Neural cell (in vitro differentiated cells): ENCODE measurements around the gene ANKS1B. TPM values are rescaled to one million over a fixed set of nuclear protein-coding genes. Genes with fewer than 3 reads are reported as not detected.

ENCODE experiments used
- H2AFZ ChIP-seq: fragments of 200-600, 300-800 bp; sonication (generic), shearing (Covaris generic); 2 replicates; pipeline ENCODE4 v1.6.0; 2014; ENCODE audit warnings: low read depth, mild to moderate bottlenecking, antibody characterized with exemption, low read length, moderate library complexity
- H3F3A ChIP-seq: fragments of 200-600 bp; shearing (Covaris generic); 2 replicates; pipeline ENCODE4 v1.6.1; 2016; ENCODE audit warnings: mild to moderate bottlenecking, moderate library complexity, mixed read lengths, antibody characterized with exemption, low read length; ENCODE audit not compliant: insufficient read depth, poor library complexity, severe bottlenecking
- H3K27ac ChIP-seq: fragments of 200-600, 300-800 bp; sonication (generic), shearing (Covaris generic); 2 replicates; pipeline ENCODE4 v1.5.1; 2014; ENCODE audit warnings: mild to moderate bottlenecking, low read length, moderate library complexity
- H3K27me3 ChIP-seq: fragments of 300-800, 200-600 bp; sonication (generic), shearing (Covaris generic); 2 replicates; pipeline ENCODE4 v1.6.0; 2014; ENCODE audit warnings: mild to moderate bottlenecking, low read depth, low read length, moderate library complexity; ENCODE audit not compliant: insufficient read depth
- H3K36me3 ChIP-seq: fragments of 300-800, 200-600 bp; sonication (generic), shearing (Covaris generic); 2 replicates; pipeline ENCODE4 v1.5.1; 2014; ENCODE audit warnings: mild to moderate bottlenecking, antibody characterized with exemption, low read length, moderate library complexity; ENCODE audit not compliant: insufficient read depth
- H3K4me2 ChIP-seq: fragments of 300-800, 200-600 bp; sonication (generic), shearing (Covaris generic); 2 replicates; pipeline ENCODE4 v1.6.0; 2014; ENCODE audit warnings: mild to moderate bottlenecking, low read length
- H3K4me3 ChIP-seq: fragments of 300-800, 200-600 bp; sonication (generic), shearing (Covaris generic); 2 replicates; pipeline ENCODE4 v1.5.1; 2014; ENCODE audit warnings: mild to moderate bottlenecking, low read length, moderate library complexity
- H3K79me2 ChIP-seq: fragments of 200-600 bp; shearing (Covaris generic); replicated peaks from 2 replicates; pipeline ENCODE4 v1.6.0; 2014; ENCODE audit warnings: mild to moderate bottlenecking, low read length, moderate library complexity; ENCODE audit not compliant: insufficient read depth
- H3K9ac ChIP-seq: fragments of 300-800, 200-600 bp; sonication (generic), shearing (Covaris generic); 2 replicates; pipeline ENCODE4 v1.6.1; 2016; ENCODE audit warnings: mild to moderate bottlenecking, low read length, mixed read lengths
- H3K9me2 ChIP-seq: fragments of 200-600 bp; shearing (Covaris generic); 2 replicates; pipeline ENCODE4 v1.6.1; 2016; ENCODE audit warnings: mild to moderate bottlenecking, low read length, mixed read lengths; ENCODE audit not compliant: insufficient read depth
- H3K9me3 ChIP-seq: fragments of 200-600, 300-800 bp; sonication (generic), shearing (Covaris generic); 2 replicates; pipeline ENCODE4 v1.6.1; 2016; ENCODE audit warnings: mild to moderate bottlenecking, mixed run types, low read length, moderate library complexity, mixed read lengths
- H4K20me1 ChIP-seq: fragments of 200-600 bp; shearing (Covaris generic); 2 replicates; pipeline ENCODE4 v1.6.1; 2016; ENCODE audit warnings: mild to moderate bottlenecking, mixed run types; ENCODE audit not compliant: insufficient read depth
- EP300 ChIP-seq: fragments of 450-650 bp; conservative IDR thresholded peaks from 2 replicates; pipeline ENCODE4 v1.6.1; 2014; ENCODE audit warnings: antibody characterized with exemption, mild to moderate bottlenecking, moderate library complexity; ENCODE audit not compliant: poor library complexity, severe bottlenecking
- EZH2 ChIP-seq: fragments of 200-600, 300-800 bp; shearing (Covaris generic), sonication (generic); IDR thresholded peaks from 2 replicates; pipeline ENCODE4 v1.6.1; 2014; ENCODE audit warnings: antibody characterized with exemption, low read length, borderline replicate concordance, mild to moderate bottlenecking; ENCODE audit not compliant: insufficient read depth, poor library complexity, severe bottlenecking
- MXI1 ChIP-seq: fragments of 450-650 bp; conservative IDR thresholded peaks from 2 replicates; pipeline ENCODE4 v1.6.1; 2014; ENCODE audit warnings: antibody characterized with exemption, mild to moderate bottlenecking; ENCODE audit not compliant: poor library complexity, severe bottlenecking
- POLR2AphosphoS5 ChIP-seq: IDR thresholded peaks from 2 replicates; pipeline ENCODE4 v1.6.1; 2012
- RAD21 ChIP-seq: fragments of 450-650 bp; conservative IDR thresholded peaks from 2 replicates; pipeline ENCODE4 v1.6.1; 2014; ENCODE audit warnings: antibody characterized with exemption, mild to moderate bottlenecking, moderate library complexity
- REST ChIP-seq: IDR thresholded peaks from 2 replicates; pipeline ENCODE4 v1.6.1; 2012; ENCODE audit warnings: borderline replicate concordance
- SMC3 ChIP-seq: fragments of 450-650 bp; conservative IDR thresholded peaks from 2 replicates; pipeline ENCODE4 v1.6.1; 2014; ENCODE audit warnings: antibody characterized with exemption, mild to moderate bottlenecking, moderate library complexity; ENCODE audit not compliant: poor library complexity
- TAF1 ChIP-seq: IDR thresholded peaks from 2 replicates; pipeline ENCODE4 v1.6.1; 2012; ENCODE audit warnings: low read depth
- polyA plus RNA-seq: library from polyadenylated mRNA; depleted of rRNA; stranded (reverse); fragments of >200 nt; gene quantifications from 2 replicates; pipeline ENCODE4 v1.2.3, GENCODE V29; 2014
- TF ChIP-seq, protein P1 (sequence below): fragments of 450-650 bp; IDR thresholded peaks from 2 replicates; pipeline ENCODE4 v1.5.1; 2014; ENCODE audit warnings: antibody characterized with exemption, mild to moderate bottlenecking, moderate library complexity; ENCODE audit not compliant: poor library complexity, severe bottlenecking

The ANKS1B gene
- polyA plus RNA-seq, 1 donor from 2014 or later = 65.6 TPM

DNA sequence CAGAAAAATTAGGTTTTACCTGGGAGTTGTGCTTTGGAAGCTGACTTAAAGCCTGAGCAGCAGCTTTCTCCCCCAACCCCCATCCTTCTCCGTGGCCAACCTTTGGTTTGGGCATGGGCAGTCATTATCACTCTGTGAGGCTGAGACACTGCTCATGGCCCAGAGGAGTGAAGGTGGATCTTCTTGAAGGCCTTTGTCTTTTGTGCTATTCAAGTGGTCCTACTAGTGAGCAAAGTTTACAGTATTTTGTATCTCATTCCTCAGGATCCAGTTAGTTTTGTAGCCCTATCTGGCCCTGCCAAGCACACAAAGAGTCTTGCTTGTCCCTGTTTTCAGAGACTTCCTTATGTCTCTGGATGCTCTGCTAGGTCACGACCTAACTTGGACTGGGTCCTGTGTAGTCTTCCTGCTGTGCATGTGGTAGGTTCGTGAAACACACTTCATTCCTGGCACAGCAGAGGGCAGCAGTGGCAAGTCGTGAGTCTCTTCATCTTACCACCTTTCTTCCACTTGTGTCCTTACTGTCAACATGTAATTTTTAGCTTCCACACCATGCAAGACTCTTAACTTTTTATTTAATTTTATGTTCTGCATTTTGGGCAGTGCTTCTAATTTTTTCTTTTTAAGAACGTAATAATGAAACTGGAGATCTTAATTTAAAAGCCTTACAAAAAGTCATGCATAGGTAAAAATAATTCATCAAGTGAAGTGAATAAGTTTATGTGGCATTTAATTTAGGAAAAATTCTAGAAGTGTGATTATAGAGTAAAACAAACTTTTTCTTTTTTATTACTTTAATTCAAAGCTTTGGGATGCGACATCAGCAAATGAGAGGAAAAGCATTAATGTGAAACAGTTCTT lies 1285.9 kb downstream of the ANKS1B start:
- TF ChIP-seq EZH2 = no peak
- TF ChIP-seq TAF1 = no peak
- no peak for TF ChIP-seq POLR2AphosphoS5
- peak; percentile 89 for TF ChIP-seq SMC3
- TF ChIP-seq EP300 = no peak
- no peak for TF ChIP-seq MXI1
- no peak for TF ChIP-seq REST
- TF ChIP-seq, protein P1, sequence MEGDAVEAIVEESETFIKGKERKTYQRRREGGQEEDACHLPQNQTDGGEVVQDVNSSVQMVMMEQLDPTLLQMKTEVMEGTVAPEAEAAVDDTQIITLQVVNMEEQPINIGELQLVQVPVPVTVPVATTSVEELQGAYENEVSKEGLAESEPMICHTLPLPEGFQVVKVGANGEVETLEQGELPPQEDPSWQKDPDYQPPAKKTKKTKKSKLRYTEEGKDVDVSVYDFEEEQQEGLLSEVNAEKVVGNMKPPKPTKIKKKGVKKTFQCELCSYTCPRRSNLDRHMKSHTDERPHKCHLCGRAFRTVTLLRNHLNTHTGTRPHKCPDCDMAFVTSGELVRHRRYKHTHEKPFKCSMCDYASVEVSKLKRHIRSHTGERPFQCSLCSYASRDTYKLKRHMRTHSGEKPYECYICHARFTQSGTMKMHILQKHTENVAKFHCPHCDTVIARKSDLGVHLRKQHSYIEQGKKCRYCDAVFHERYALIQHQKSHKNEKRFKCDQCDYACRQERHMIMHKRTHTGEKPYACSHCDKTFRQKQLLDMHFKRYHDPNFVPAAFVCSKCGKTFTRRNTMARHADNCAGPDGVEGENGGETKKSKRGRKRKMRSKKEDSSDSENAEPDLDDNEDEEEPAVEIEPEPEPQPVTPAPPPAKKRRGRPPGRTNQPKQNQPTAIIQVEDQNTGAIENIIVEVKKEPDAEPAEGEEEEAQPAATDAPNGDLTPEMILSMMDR = peak; percentile 79
- TF ChIP-seq RAD21 = peak; percentile 81
- Histone ChIP-seq H2AFZ (no peak overlapping the region), H3K9me2 (no peaks in the 10 kb centered on the region), H3F3A (no peaks in the 10 kb centered on the region), H3K4me3 (no peak overlapping the region), H3K27me3 (no peaks in the 10 kb centered on the region), H3K9ac (no peak overlapping the region), H4K20me1 (no peaks in the 10 kb centered on the region), H3K79me2 (no peaks in the 10 kb centered on the region), H3K27ac (no peak overlapping the region), H3K4me2 (no peak overlapping the region), H3K36me3 (no peaks in the 10 kb centered on the region), H3K9me3 (no peaks in the 10 kb centered on the region)

- Histone ChIP-seq H3K79me2 (no peaks in the 10 kb centered on the region), H3K4me3 (no peak overlapping the region), H3K4me2 (no peak overlapping the region), H2AFZ (no peak overlapping the region), H3K36me3 (no peaks in the 10 kb centered on the region), H3K27me3 (no peaks in the 10 kb centered on the region), H3K9ac (no peak overlapping the region), H4K20me1 (no peaks in the 10 kb centered on the region), H3K9me2 (no peaks in the 10 kb centered on the region), H3K9me3 (no peaks in the 10 kb centered on the region), H3K27ac (no peak overlapping the region), H3F3A (no peaks in the 10 kb centered on the region)
- TF ChIP-seq REST (no peak), TAF1 (no peak), EP300 (no peak), SMC3 (no peak), MXI1 (no peak)
- TF ChIP-seq, protein P1 = no peak
Observed at GRCh38 chr12:98697209-98697608, 1287.5 kb downstream of the ANKS1B start.
